PC-9 (cell line): Measurements from ENCODE around the gene EPS15. TPM values are rescaled to one million over a fixed set of nuclear protein-coding genes. Genes with fewer than 3 reads are reported as not detected.

ENCODE experiments used
- Bru-seq: library from RNA; stranded (reverse); fragments of 400-500 nt; gene quantifications from one replicate; lab custom pipeline; 2021; lab: Mats Ljungman, UMichigan
- BruChase-seq, 2 experiments: library from RNA; stranded (reverse); fragments of 400-500 nt; gene quantifications; one replicate each; lab custom pipeline; 2021; lab: Mats Ljungman, UMichigan
- BruUV-seq: library from RNA; stranded (reverse); fragments of 400-500 nt; replicated peaks from 2 replicates; lab custom pipeline; 2021; lab: Mats Ljungman, UMichigan
- CTCF ChIA-PET: fragments of 300-600 bp; sonication (Branson Sonifier 250); formaldehyde crosslinking; loops from one replicate; lab custom pipeline; 2022; ENCODE audit warnings: antibody characterized with exemption; lab: Charles Lee
- POLR2A ChIA-PET: fragments of 300-600 bp; sonication (Branson Sonifier 250); formaldehyde crosslinking; loops from one replicate; lab custom pipeline; 2022; ENCODE audit warnings: antibody characterized with exemption; ENCODE audit not compliant: unreplicated experiment; lab: Charles Lee
- DNase-seq, 2 experiments: peaks; one replicate each; pipeline versions ENCODE4 v3.0.0 to v3.0.0-alpha.2; 2015 to 2022; ENCODE audit warnings: mixed read lengths in 1 of 2
- H2AFZ ChIP-seq: fragments of 200-600 bp; sonication (generic); 2 replicates; pipeline ENCODE4 v1.8.1; 2017; ENCODE audit warnings: antibody characterized with exemption
- H3F3A ChIP-seq: fragments of 200-600 bp; sonication (generic); 2 replicates; pipeline ENCODE4 v1.8.1; 2017; ENCODE audit warnings: antibody characterized with exemption, mild to moderate bottlenecking, low read depth; ENCODE audit not compliant: insufficient read depth
- H3K27ac ChIP-seq: fragments of 200-600 bp; sonication (generic); 2 replicates; pipeline ENCODE4 v1.6.1; 2016; ENCODE audit warnings: mixed run types
- H3K27me3 ChIP-seq: fragments of 200-600 bp; sonication (generic); 2 replicates; pipeline ENCODE4 v1.6.1; 2016; ENCODE audit warnings: low read depth, mixed run types; ENCODE audit not compliant: insufficient read depth
- H3K36me3 ChIP-seq: fragments of 200-600 bp; sonication (generic); 2 replicates; pipeline ENCODE4 v1.6.1; 2016; ENCODE audit warnings: low read depth, mixed run types
- H3K4me1 ChIP-seq: fragments of 200-600 bp; sonication (generic); replicated peaks from 2 replicates; pipeline ENCODE4 v1.6.1; 2016; ENCODE audit warnings: mixed run types; ENCODE audit not compliant: insufficient read depth
- H3K4me2 ChIP-seq: fragments of 200-600 bp; sonication (generic); 2 replicates; pipeline ENCODE4 v1.6.1; 2017; ENCODE audit warnings: mixed run types
- H3K4me3 ChIP-seq: fragments of 200-600 bp; sonication (generic); 2 replicates; pipeline ENCODE4 v1.6.1; 2016; ENCODE audit warnings: mixed run types
- H3K79me2 ChIP-seq: fragments of 200-600 bp; sonication (generic); 2 replicates; pipeline ENCODE4 v1.6.1; 2017; ENCODE audit warnings: low read depth, mixed run types
- H3K9me2 ChIP-seq: fragments of 200-600 bp; sonication (generic); 2 replicates; pipeline ENCODE4 v1.8.1; 2017; ENCODE audit warnings: mild to moderate bottlenecking; ENCODE audit not compliant: insufficient read depth
- H3K9me3 ChIP-seq: fragments of 200-600 bp; sonication (generic); 2 replicates; pipeline ENCODE4 v1.8.1; 2016; ENCODE audit warnings: low read depth; ENCODE audit not compliant: insufficient read depth
- H4K20me1 ChIP-seq: fragments of 200-600 bp; sonication (generic); 2 replicates; pipeline ENCODE4 v1.8.1; 2017; ENCODE audit not compliant: insufficient read depth
- CTCF ChIP-seq: fragments of 200-600 bp; sonication (generic); conservative IDR thresholded peaks from 2 replicates; pipeline ENCODE4 v1.6.1; 2017; ENCODE audit warnings: mixed run types, antibody characterized with exemption, mild to moderate bottlenecking, moderate library complexity
- EZH2 ChIP-seq: fragments of 200-600 bp; sonication (generic); IDR thresholded peaks from 2 replicates; pipeline ENCODE4 v1.8.0; 2017; ENCODE audit warnings: antibody characterized with exemption, low read depth
- intact Hi-C: fragments of 100-400 bp; cut with micrococcal nuclease; formaldehyde crosslinking; loops from one replicate; pipeline ENCODE4 v1.10.0; 2022; ENCODE audit not compliant: unreplicated experiment
- long read RNA-seq: library from polyadenylated mRNA; stranded (forward); transcript quantifications from one replicate; pipeline ENCODE4 v2.0.0, GENCODE V29; 2022
- total RNA-seq: library from RNA; stranded (reverse); gene quantifications from 2 replicates; pipeline ENCODE4 v1.2.3, GENCODE V29; 2021

Gene EPS15
- total RNA-seq, result 60.1 and 61.0 TPM in 2 replicates
- Bru-seq, nascent RNA, result percentile 91 among the genes with signal in this experiment
- BruChase-seq, experiment 1, labeled RNA remaining after a 2-hour chase, result percentile 90 among the genes with signal in this experiment
- percentile 83 among the genes with signal in this experiment for BruChase-seq, experiment 2, labeled RNA remaining after a 6-hour chase
- long read RNA-seq, full-length matches to known transcripts, result 17 of 40 reads
- long read RNA-seq, partial matches to known transcripts, result 10 of 40 reads
- long read RNA-seq, other reads (novel, unspliced or antisense), result 13 of 40 reads

GRCh38 chr1:51519048-51519864 is at the start of gene EPS15:
EPS15 (minus strand) TSS chr1:51519266; CDS start chr1:51519231, 35 bp downstream.
- no peaks in the 10 kb centered on the region for H3K9me2 ChIP-seq
- H3F3A ChIP-seq, result peaks cover 34% of the 10 kb centered on the region; the same call in 1 of the 2 replicates
- TF ChIP-seq CTCF (no peak), EZH2 (no peak)
- no peaks in the 10 kb centered on the region for H4K20me1 ChIP-seq
- POLR2A ChIA-PET, result interaction anchor here (0.6 to 1.1 kb wide), 2 partner anchors 31 to 39 kb away, joined by 5 to 7 read pairs; no protein-coding TSS in a partner anchor
- BruUV-seq, result no TSS peak
- peak within 1 kb of the TSS; percentile 72 for H3K27ac ChIP-seq
- H3K36me3 ChIP-seq, result no peaks in the 10 kb centered on the region
- peak; percentile 65 to 89 for DNase-seq
- CTCF ChIA-PET, result interaction anchor here (0.6 to 0.7 kb wide), 2 partner anchors 16 to 249 kb away, joined by 3 to 9 read pairs; no protein-coding TSS in a partner anchor
- H3K4me1 ChIP-seq, result peaks cover 36% of the 10 kb centered on the region
- no peaks in the 10 kb centered on the region for H3K9me3 ChIP-seq
- H3K4me2 ChIP-seq, result peak within 1 kb of the TSS; percentile 91
- peaks cover 42% of the 10 kb centered on the region for H3K79me2 ChIP-seq
- peak within 1 kb of the TSS; percentile 90 for H2AFZ ChIP-seq
- intact Hi-C loops, result loop anchor here (2.0 kb wide), 2 partner anchors 40 to 48 kb away; no protein-coding TSS in a partner anchor
- H3K27me3 ChIP-seq, result no peaks in the 10 kb centered on the region
- peak within 1 kb of the TSS; percentile 100 for H3K4me3 ChIP-seq

GRCh38 chr1:51568231-51568935 is 49.3 kb upstream of the EPS15 start:
- Histone ChIP-seq H3F3A (peaks cover 60% of the 10 kb centered on the region), H4K20me1 (no peaks in the 10 kb centered on the region), H3K9me3 (no peaks in the 10 kb centered on the region), H3K9me2 (no peaks in the 10 kb centered on the region), H3K4me3 (no peak overlapping the region), H3K36me3 (no peaks in the 10 kb centered on the region), H2AFZ (no peak overlapping the region), H3K27me3 (no peaks in the 10 kb centered on the region), H3K27ac (peak overlapping the region; percentile 97), H3K79me2 (peaks cover 10% of the 10 kb centered on the region), H3K4me1 (peaks cover 91% of the 10 kb centered on the region), H3K4me2 (peak overlapping the region; percentile 74)
- CTCF ChIA-PET, result interaction anchor here (0.6 kb wide), 1 partner anchor 223 kb away, joined by 3 read pairs; no protein-coding TSS in a partner anchor
- TF ChIP-seq EZH2 (no peak), CTCF (no peak)
- intact Hi-C loops, result loop anchor here (2.0 to 5.0 kb wide), 5 partner anchors 34 to 309 kb away; partner anchors contain the start of gene NRDC
- DNase-seq, result no peak
- POLR2A ChIA-PET, result interaction anchor here (1.7 to 1.8 kb wide), 2 partner anchors 10 kb away, joined by 8 to 17 read pairs; no protein-coding TSS in a partner anchor
- no TSS peak for BruUV-seq
